ENCODE results near the gene POTEH. TPM values are rescaled to one million over a fixed set of nuclear protein-coding genes. Genes with fewer than 3 reads are reported as not detected.
"Not testable (repeated sequence)": the region's sequence is repeated elsewhere in the genome, so short reads cannot be mapped to it uniquely, and the experiment has no call there.

POTEH gene
- under 1 TPM in 1 of 4 donors, not detected in 3; 0.17 TPM for total RNA-seq

DNA sequence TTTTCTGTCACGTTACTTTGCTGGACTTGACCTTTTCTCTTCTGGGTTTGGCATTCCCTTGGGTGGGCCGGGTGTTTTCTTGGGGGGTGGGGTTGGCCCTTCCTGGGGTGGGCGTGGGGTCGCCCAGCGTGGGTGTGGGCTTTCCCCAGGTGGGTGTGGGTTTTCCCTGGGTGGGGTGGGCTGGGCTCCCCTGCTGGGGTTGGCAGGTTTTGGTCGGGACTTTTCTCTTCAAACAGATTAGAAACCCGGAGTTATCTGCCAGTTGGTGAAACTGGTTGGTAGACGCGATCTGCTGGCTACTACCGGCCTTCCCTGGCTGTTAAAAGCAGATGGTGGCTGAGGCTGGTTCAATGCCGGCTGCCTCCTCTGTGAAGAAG, at the start of gene POTEH:
TSS of gene POTEH (plus strand) at position 278 of the 377 bp plus-strand sequence. CDS start at position 330, 52 bp downstream.
- H3K4me3 ChIP-seq (ENCODE audit: low read depth, poor library complexity, severe bottlenecking); DNase-seq (ENCODE audit: low spot score in 2 of 2); intact Hi-C loops (cut with DNase I; ENCODE audit: low total_unique reads): not testable (repeated sequence)
- no CpG with 5 or more reads among the region's 11 CpGs for WGBS, 2 donors

GRCh38 chr22:15642288-15642861, 47.5 kb upstream of the POTEH start:
- H3K4me3 ChIP-seq (ENCODE audit: low read depth, poor library complexity, severe bottlenecking); DNase-seq (ENCODE audit: low spot score in 2 of 2); intact Hi-C loops (cut with DNase I; ENCODE audit: low total_unique reads): not testable (repeated sequence)
- 87% methylated on average over 3 of the region's 19 CpGs; no CpG with 5 or more reads in 1 of the 2 donors for WGBS, 2 donors

- 31% methylated on average over 6 of the region's 7 CpGs; no CpG with 5 or more reads in 1 of the 2 donors for WGBS, 2 donors
- DNase-seq (ENCODE audit: low spot score in 2 of 2); intact Hi-C loops (cut with DNase I; ENCODE audit: low total_unique reads); H3K4me3 ChIP-seq (ENCODE audit: low read depth, poor library complexity, severe bottlenecking): not testable (repeated sequence)
Observed at GRCh38 chr22:15651954-15652353, 37.9 kb upstream of the POTEH start.

- H3K4me3 ChIP-seq (ENCODE audit: low read depth, poor library complexity, severe bottlenecking); intact Hi-C loops (cut with DNase I; ENCODE audit: low total_unique reads); DNase-seq (ENCODE audit: low spot score in 2 of 2): not testable (repeated sequence)
- 40 to 73% methylated on average over 1 of the region's 6 CpGs for WGBS, 2 donors
Observed at GRCh38 chr22:15652738-15653137, 37.1 kb upstream of the POTEH start.

DNA sequence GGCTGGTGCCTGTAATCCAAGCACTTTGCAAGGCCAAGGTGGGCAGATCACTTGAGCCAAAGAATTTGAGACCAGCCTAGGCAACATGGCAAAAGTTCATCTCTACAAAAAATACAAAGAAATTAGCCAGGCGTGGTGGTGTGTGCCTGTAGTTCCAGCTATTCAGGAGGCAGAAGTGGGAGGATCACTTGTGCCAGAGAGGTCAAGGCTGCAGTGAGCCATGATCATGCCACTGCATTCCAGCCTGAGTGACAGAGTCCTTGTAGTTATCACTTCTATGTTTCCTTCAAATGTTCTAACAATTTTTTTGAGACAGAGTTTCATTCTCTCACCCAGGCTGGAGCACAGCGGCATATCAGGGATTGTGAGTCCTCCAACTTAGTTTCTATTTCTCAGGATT, 36.6 kb upstream of the POTEH start:
- 58 to 77% methylated on average over 1 to 2 of the region's 2 CpGs for whole genome bisulfite sequencing, 2 donors
- DNase-seq (ENCODE audit: low spot score in 2 of 2); intact Hi-C loops (cut with DNase I; ENCODE audit: low total_unique reads); H3K4me3 ChIP-seq (ENCODE audit: low read depth, poor library complexity, severe bottlenecking): not testable (repeated sequence)

DNA sequence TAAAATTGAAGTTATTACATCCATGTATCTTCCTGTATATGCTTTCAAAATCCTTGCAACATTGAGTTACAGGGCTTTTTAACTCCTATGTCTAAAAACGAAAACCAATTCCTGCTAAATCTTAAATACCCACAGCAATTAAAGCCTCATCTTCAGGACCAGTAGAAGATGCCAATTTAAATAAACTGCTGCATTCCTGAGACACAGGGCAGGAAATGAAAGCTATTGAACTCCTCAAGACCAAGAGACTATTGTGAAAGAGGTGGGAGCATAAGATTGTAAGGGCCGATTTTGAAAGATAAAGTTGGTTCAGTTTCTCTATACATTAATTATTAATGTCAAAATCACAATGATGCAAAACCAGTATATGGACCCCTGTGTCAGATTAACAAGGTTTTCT, 28.7 kb upstream of the POTEH start:
- DNase-seq (ENCODE audit: low spot score in 2 of 2); H3K4me3 ChIP-seq (ENCODE audit: low read depth, poor library complexity, severe bottlenecking); intact Hi-C loops (cut with DNase I; ENCODE audit: low total_unique reads): not testable (repeated sequence)
- WGBS, 2 donors = no CpG with 5 or more reads among the region's 2 CpGs

DNA sequence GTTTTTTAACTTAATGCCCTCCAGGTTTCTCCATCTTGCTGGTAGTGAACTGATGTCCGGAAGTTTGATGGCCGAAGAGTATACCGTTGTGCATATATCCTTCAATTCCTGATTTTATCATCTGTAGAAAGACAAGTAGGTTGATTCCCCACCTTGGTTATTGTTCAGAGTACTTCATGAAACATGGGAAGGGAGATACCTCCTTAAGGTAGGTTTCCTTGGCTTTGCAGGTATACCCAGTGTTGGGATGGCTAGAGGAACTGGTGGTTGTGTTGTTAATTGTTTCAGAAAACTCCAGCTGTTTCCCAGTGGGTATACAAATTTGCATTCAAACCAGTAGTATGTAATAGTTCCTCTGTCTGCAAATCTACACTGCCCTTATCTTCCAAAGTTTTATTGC, 25.1 kb upstream of the POTEH start:
- intact Hi-C loops (cut with DNase I; ENCODE audit: low total_unique reads); DNase-seq (ENCODE audit: low spot score in 2 of 2): not testable (repeated sequence)

GRCh38 chr22:15665478-15665877, 24.3 kb upstream of the POTEH start:
- DNase-seq (ENCODE audit: low spot score in 2 of 2); H3K4me3 ChIP-seq (ENCODE audit: low read depth, poor library complexity, severe bottlenecking); intact Hi-C loops (cut with DNase I; ENCODE audit: low total_unique reads): not testable (repeated sequence)
- 55 to 61% methylated on average over 5 of the region's 5 CpGs for WGBS, 2 donors

More for the DNA sequence above, 25.1 kb upstream of the POTEH start:
- 79 to 100% methylated on average over 1 to 3 of the region's 3 CpGs for WGBS, 2 donors
- H3K4me3 ChIP-seq (ENCODE audit: low read depth, poor library complexity, severe bottlenecking) = not testable (repeated sequence)

DNA sequence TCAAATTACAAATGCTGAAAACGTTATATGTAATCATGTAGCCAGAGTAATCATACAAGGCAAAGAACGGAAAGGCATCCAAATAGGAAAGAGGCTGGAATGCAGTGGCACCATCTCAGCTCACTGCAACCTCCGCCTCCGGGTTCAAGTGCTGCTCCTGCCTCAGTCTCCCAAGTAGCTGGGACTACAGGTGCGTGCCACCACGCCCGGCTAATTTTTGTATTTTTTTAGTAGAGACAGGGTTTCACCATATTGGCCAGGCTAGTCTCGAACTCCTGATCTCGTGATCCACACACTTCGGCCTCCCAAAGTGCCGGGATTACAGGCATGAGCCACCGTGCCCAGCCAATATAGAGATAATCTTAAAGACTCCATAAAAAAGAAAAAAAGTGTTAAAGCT, 20.4 kb upstream of the POTEH start:
- H3K4me3 ChIP-seq (ENCODE audit: low read depth, poor library complexity, severe bottlenecking); DNase-seq (ENCODE audit: low spot score in 2 of 2); intact Hi-C loops (cut with DNase I; ENCODE audit: low total_unique reads): not testable (repeated sequence)
- WGBS, 2 donors = 83% methylated on average over 5 of the region's 12 CpGs; no CpG with 5 or more reads in 1 of the 2 donors

GRCh38 chr22:15679702-15680101, 10.1 kb upstream of the POTEH start:
- 93 to 94% methylated on average over 6 of the region's 8 CpGs for WGBS, 2 donors

DNA sequence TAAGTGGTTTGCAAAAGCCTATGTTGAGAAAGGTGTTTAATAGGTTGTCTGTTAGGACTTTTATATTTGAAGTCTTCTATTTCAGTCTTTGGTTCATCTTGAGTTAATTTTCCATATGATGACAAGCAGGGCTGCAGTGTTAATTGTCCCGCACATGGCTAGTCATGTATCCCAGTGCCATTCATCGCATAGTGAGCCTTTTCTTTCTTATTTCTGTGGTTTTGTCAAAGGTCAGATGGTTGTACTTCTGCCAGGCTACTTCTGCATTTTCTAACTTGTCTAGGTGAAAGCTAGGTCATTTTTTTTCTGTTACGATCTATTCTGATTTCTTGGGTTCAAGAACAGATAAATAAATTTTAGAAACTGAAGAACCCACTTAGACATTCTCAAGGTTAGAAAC, 5.7 kb upstream of the POTEH start:
- 100% methylated on average over 1 of the region's 3 CpGs for WGBS, 2 donors
- intact Hi-C loops (cut with DNase I; ENCODE audit: low total_unique reads); H3K4me3 ChIP-seq (ENCODE audit: low read depth, poor library complexity, severe bottlenecking); DNase-seq (ENCODE audit: low spot score in 2 of 2): not testable (repeated sequence)

More at GRCh38 chr22:15679702-15680101, 10.1 kb upstream of the POTEH start:
- H3K4me3 ChIP-seq (ENCODE audit: low read depth, poor library complexity, severe bottlenecking); intact Hi-C loops (cut with DNase I; ENCODE audit: low total_unique reads); DNase-seq (ENCODE audit: low spot score in 2 of 2): not testable (repeated sequence)

DNA sequence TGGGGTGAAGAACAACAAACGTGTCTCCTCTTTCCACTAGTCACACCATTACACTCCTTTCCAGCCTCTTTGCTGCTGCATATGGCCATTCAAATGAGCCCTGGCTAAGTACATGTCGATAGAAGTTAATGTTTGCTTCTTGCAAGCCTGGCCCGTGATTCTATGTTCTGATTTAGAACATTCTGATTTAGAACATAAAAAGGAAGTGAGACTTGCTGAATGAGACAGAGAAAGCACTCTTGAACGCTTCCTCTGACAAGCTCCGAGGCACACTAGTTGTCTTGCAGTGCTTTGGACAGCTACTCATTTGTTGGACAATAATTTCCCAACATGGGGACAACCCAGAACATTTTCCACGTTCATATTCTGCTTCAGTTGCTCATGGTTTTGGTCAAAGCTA, 5.1 kb upstream of the POTEH start:
- H3K4me3 ChIP-seq (ENCODE audit: low read depth, poor library complexity, severe bottlenecking); intact Hi-C loops (cut with DNase I; ENCODE audit: low total_unique reads); DNase-seq (ENCODE audit: low spot score in 2 of 2): not testable (repeated sequence)
- WGBS, 2 donors = no CpG with 5 or more reads among the region's 6 CpGs

GRCh38 chr22:15685641-15686040, 4.2 kb upstream of the POTEH start:
- DNase-seq (ENCODE audit: low spot score in 2 of 2); intact Hi-C loops (cut with DNase I; ENCODE audit: low total_unique reads); H3K4me3 ChIP-seq (ENCODE audit: low read depth, poor library complexity, severe bottlenecking): not testable (repeated sequence)
- WGBS, 2 donors = 91% methylated on average over 4 of the region's 4 CpGs; no CpG with 5 or more reads in 1 of the 2 donors

- DNase-seq (ENCODE audit: low spot score in 2 of 2); intact Hi-C loops (cut with DNase I; ENCODE audit: low total_unique reads); H3K4me3 ChIP-seq (ENCODE audit: low read depth, poor library complexity, severe bottlenecking): not testable (repeated sequence)
- WGBS, 2 donors = 60% methylated on average over 1 of the region's 3 CpGs; no CpG with 5 or more reads in 1 of the 2 donors
Observed at GRCh38 chr22:15687086-15687485, 2.7 kb upstream of the POTEH start.

- DNase-seq (ENCODE audit: low spot score in 2 of 2); intact Hi-C loops (cut with DNase I; ENCODE audit: low total_unique reads); H3K4me3 ChIP-seq (ENCODE audit: low read depth, poor library complexity, severe bottlenecking): not testable (repeated sequence)
- 100% methylated on average over 1 of the region's 4 CpGs; no CpG with 5 or more reads in 1 of the 2 donors for WGBS, 2 donors
Observed at GRCh38 chr22:15687676-15688075, 2.1 kb upstream of the POTEH start.

GRCh38 chr22:15688090-15688489, 1.7 kb upstream of the POTEH start:
- 69% methylated on average over 1 of the region's 2 CpGs; no CpG with 5 or more reads in 1 of the 2 donors for WGBS, 2 donors
- H3K4me3 ChIP-seq (ENCODE audit: low read depth, poor library complexity, severe bottlenecking); DNase-seq (ENCODE audit: low spot score in 2 of 2); intact Hi-C loops (cut with DNase I; ENCODE audit: low total_unique reads): not testable (repeated sequence)
